GM18498 (cell line): ENCODE results near the gene DNAI2.

Source experiments
- ATAC-seq: cut with Tn5 transposase; IDR thresholded peaks from one replicate; pipeline ENCODE4 v1.9.1; 2021; ENCODE audit warnings: mild to moderate bottlenecking, moderate library complexity; ENCODE audit not compliant: unreplicated experiment

DNAI2 gene

DNA sequence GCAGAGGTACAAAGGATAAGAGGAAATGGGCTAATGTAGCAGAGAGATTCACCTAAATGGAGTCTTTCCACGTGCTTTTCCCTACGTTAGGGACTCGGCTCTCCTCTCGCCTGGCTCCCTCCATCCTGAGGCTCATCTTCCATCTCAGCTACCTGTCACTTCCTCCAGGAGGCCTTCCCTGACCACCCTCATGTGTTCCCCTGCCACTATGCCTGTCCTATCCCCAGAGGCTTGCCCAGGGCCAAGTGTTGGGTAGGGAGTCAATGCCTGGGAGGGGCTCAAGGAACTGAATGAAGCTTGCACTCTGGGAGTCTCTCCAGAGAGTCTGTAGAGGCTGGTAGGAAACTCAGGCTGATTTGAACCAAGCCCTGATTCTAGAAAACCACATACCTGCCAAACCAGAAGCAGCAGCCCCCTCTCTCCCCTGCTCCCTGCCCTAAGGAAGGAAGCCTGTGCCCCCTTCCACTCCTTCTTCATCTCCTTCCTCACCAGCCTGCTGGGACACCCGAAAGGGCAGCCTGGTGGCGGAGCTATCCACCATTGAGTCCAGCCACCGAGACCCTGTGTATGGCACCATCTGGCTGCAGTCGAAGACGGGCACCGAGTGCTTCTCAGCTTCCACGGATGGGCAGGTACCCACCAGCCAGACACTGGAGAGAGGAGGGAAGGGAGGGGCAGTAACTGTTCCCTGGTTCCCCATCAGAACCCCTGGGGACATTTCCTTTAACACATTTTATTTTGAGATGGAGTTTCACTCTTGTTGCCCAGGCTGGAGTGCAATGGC, 25.4 kb downstream of the DNAI2 start:
- no peak for ATAC-seq

DNA sequence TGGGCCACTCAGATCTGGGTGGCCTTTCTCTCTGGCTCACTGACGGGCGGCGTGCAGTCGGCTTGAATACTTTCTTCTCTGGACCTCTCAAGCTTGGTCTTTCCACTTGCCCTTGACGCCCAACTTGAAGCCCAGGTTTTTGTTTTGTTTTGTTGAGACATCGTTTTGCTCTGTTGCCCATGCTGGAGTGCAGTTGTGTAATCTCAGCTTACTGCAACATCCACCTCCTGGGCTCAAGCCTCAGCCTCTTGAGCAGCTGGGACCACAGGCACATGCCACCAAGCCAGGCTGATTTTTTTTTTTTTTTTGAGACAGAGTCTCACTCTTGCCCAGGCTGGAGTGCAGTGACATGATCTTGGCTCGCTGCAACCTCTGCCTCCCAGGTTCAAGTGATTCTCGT, 29.3 kb downstream of the DNAI2 start:
- ATAC-seq, result no peak

DNA sequence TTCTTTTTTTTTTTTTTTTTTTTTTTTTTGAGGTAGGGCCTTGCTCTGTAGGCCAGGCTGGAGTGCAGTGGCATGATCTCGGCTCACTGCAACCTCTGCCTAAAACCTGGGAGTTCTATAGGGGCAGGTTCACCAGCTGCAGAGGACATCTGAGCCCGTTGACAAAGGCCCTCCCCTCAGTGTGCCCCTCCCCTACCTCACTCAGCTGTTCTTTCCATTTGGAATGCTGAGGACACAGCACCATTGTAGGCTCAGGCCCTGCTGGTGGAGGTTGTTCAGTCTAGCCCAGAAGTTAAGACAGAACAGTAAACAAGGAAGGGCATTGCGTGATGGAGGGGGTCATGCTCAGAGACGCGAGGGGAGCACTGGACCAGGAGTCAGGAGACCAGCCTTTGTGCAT, 30.1 kb downstream of the DNAI2 start:
- ATAC-seq, result no peak

DNA sequence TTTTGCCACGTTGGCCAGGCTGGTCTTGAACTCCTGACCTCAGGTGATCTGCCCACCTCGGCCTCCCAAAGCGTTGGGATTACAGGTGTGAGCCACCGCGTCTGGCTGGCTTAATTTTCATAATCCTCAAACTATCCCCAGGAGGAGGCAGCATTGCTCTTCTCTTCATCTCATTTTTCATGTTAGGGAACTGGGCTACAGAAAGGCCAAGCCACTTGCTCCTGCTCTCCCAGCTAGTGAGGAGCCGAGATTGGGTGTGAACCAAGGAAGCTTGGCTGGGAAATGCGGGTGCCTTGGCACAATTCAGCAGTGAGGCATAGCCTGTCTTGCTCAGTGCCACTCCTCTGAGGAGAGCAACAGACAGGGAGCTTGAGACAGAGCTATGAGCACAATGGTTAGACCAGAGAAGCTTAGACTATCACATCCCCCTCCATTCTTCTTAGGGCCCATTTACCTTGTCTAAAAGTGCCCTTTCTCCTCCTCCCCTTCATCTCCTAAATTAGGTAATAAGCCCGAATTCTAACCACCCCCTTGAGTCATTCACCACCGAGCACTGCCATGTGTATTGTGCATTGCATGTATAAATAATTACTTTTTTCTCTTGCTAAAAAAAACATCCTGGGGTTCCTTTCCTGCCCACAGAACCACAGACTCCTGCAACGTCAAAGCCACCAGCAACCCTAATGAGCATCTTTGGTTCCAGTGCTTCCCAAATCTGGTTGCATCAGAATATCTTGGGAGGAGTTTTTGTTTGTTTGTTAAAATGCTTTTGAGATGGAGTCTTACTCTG, 32.0 kb downstream of the DNAI2 start:
- no peak for ATAC-seq

DNA sequence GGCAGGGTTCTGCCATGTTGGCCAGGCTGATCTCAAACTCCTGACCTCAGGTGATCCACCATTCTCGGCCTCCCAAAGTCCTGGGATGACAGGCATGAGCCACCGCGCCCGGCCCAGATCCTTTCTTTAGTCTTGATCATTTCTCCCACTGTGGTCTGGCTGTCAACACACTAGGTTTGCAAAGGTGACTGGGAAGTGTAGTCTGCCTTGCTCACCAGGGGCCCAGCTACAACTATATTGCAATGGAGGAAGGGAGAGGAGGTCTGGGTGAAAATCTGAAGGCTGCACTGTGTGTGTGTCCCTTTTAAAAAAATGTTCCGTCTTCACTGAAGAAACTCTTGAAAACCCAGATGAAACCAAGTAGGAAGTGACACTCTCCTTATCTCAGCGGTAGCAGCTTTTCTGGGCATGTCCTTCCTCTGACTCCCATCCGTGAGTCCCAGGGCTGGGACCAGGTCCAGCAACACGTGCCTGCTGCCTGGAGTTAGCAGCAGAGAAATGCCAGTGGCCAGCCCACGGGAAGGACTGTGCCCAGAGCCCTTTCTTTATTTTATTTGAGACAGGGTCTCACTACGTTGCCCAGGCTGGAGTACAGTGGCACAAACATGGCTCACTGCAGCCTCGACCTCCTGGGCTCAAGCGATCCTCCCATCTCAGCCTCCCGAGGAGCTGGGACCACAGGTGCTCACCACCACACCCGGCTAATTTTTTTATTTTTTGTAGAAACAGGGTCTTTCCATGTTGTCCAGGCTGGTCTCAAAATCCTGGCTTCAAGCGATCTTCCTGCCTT, 34.1 kb downstream of the DNAI2 start:
- no peak for ATAC-seq

DNA sequence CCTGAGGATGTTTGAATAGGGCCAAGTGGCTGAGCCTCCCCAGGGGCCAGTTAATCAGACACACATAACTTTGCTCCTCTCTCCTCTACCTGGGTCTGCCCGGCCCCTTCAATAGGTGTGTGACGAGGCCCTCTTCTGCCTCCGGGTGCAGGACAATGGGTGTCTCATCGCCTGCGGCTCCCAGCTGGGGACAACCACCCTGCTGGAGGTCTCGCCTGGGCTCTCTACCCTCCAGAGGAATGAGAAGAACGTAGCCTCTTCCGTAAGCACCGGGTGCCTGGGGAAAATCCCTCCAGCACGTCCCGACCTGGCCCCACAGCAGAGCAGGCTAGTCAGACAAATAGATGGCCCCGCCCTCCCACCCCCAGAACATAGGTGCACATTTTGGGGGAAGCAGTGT, 35.9 kb downstream of the DNAI2 start:
- no peak for ATAC-seq

DNA sequence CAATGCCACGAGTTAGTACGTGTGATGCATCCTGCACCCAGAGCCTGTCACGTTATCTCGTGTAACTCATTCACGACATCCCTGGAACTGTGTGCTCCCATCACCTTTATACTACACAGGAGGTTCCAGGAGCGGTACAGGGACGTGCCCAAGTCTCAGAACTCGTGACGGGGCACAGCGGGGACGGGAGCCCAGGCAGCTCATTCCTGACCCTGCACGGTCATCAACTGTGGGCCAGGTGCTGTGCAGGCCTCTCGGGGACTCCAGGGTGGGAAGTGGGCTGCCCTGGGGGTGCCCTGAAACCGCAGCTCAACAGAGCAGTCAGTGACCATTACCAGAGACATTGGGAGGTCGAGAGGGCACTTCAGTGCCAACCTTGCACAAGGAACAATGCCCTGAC, 40.8 kb downstream of the DNAI2 start:
- ATAC-seq, result no peak

DNA sequence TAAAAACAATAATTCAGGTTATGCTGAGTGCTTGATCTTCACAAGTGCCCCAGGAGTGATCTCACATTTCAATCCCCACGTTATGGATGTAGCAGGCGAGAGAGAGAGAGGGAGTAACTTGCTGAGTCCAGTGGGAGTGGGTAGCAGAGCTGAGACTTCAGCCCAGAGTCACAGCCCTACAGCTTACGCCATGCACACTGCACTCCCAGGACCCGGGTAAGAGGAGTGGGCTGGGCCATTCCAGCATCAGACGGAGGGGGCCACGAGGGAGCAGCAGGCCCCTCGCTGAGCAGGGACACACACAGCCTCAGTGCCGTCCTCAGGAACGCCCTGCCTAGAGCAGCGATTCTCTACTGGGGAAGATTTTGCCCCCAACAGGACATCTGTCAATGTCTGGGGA, 42.2 kb downstream of the DNAI2 start:
- no peak for ATAC-seq

DNA sequence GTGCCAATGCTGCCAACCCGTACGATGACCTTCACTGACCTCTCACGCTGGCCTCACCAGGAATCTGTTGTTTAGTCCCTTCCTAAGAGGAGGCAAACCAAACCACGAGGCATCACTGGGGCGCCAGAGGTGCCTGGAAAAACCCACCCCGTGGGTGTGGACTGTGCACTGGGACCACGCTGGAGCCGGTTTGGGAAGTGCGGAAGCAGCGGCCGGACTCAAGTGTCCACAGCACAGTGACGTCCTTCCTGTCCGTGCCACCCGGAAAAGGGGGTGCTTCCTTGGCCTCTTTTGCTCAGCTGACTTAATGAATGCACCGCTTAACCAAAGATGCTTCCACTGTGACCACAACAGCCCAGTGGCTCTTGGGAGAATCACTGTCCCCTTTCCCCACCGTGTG, 43.0 kb downstream of the DNAI2 start:
- ATAC-seq, result no peak

DNA sequence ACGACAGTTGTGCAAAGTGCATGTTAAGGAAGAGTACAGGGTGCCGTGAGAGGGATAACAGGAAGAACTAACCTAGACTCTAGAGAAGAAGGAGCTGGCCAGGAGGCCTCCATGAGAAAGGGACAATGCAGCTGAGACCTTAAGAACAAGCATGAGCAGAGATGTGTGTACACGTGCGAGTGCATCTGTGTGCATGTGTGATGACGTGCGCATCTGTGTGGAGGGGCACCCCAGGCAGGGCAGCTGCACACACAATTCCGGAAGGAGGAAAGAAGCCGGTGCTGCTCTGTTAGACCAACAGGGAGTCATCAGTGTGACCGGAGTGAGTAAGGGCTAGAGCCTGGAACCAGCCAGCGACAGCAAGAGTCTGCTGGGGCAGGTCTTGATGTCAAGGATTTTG, 44.4 kb downstream of the DNAI2 start:
- ATAC-seq, result no peak

DNA sequence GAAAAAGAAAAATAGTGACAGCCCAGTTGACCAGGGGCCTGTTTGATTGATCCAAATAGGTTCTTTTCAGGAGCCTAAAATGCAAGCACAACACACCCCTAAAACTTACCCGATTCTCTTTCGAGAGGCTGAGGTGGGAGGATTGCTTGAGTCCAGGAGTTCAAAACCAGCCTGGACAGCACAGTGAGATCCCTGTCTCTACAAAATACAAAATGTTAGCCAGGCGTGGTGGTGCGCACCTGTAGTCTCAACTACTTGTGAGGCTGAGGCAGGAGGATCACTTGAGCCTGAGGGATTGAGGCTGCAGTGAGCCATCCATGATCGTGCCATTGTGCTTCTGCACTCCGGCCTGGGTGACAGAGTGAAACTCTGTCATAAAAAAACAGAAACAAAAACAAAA, 50.5 kb downstream of the DNAI2 start:
- ATAC-seq, result no peak

DNA sequence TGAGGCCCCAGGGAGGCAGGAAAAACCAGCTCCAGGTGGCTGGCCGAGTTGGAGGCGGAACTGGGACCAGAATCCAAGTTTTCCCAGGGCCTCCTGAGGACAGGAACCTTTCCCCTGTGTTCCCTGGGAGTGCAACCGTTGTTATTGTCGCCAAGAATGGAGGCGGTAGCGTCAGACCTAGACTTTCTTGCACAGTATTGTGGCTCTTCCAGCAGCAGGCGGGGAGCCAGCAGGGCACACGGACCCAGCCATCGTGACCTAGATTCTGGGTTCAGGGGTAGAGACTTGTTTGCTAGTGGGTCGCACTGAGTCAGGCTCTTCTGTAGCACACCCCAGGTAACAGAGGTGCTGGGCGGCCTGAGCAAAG, 51.3 kb downstream of the DNAI2 start:
- ATAC-seq, result no peak

DNA sequence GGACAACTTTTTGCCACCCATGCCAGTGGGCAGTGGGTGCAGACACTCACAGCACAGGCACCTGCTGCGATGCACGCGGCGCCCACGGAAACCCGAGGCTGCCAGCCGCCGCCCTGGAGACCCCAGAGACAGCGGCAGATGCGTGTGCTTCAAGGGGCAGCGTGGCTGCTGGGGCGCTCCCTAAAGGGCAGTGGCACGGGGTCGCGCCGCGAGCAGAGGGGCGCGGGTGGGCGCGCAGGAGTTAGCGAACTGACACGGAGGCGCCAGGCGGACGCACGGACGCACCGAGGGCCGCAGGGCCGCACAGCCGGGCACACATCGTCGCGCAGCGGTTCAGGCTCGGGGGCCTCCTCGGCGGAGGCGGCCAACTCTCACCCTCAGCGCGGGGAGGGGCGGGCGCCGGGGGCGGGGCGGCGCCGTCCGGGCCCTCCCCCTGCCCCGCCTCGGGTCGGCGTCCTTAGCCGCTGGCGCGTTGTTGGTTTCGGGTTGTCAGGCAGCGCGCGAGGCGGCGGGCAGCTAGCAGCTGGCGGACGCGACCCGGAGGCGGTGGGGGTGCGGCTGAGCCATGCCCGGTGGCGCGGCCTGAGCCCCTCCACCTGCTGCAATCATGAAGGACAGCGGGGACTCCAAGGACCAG, 51.8 kb downstream of the DNAI2 start, which contains the start of gene KIF19:
Gene KIF19, plus strand, starts transcription at position 484 of the 637 bp plus-strand sequence. Its CDS starts 124 bp downstream, at position 608.
- peak; percentile 74 for ATAC-seq

DNA sequence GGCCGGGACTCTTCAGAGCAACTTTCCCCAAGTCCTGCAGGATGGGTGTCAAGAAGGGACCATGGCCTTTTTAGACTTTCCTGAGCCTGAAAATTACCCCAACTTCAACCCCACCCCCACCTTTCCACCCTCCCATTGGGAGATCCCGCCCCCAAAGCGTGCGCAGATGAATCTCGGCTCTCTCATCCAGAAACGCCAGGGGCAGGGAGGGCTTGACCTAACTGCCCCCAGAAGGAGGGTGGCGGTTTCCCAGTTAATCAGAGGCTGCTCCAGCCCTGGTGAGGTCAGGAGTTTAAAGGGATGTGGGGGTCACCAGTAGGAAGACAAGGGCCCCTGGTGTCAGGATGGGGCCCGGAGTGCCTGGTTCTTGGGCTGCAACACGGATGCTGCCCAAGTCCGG, 52.5 kb downstream of the DNAI2 start:
- ATAC-seq, result no peak

DNA sequence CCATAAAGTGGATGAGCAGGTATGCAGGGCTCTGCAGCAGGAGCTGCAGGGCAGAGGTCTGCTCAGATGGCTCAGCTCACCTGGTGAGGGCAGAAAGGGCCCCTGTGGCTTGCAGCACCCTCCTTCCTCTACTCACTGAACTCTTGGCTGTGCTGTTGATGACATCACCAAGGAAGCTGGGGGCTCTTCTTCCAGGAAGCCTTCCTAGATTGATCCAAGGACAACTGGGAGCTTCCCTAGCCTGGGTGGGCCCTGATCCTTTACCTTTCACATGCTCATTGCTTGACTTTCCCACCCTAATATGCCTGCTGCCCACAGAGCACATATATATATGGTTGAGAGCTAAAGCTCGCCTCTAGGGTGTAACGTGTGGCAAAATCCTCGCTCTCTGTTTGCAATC, 54.5 kb downstream of the DNAI2 start:
- ATAC-seq, result no peak

DNA sequence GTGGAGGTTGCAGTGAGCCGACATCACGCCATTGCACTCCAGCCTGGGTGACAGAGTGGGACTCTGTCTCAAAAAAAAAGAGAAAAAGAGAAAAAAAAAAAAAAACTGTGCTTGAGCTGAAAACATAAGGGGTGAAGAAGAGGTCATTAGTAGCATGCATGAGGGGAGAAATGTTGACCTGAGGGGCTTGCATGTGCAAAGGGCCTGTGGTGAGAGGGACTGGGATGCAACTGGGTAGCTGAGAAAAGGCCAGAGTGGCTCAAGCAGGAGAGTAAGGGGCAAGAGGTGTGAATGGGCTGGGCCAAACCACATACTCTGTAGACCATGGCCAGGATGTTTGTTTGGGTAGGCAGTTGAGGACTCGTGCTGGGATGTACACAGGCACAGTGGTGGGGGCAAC, 55.3 kb downstream of the DNAI2 start:
- no peak for ATAC-seq

DNA sequence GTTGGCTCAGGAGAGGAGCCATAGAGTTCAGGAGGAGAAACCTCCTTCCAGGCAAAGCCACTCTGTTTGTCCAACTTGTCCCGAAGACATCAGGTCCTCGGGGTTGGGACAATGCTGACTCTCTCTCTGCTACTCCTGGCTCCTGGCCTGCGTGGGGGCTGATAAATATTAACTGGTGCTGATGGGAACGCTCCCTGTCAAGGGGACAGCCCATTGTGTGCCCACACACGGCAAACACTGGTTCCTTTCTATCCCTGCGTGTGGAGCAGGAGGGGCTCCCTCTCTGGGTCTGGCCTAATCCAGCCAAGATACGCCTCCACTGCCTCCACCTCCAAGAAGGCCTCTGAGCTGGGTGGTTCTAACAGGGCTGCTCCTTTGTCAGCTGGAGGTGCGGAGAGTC, 56.4 kb downstream of the DNAI2 start:
- no peak for ATAC-seq

DNA sequence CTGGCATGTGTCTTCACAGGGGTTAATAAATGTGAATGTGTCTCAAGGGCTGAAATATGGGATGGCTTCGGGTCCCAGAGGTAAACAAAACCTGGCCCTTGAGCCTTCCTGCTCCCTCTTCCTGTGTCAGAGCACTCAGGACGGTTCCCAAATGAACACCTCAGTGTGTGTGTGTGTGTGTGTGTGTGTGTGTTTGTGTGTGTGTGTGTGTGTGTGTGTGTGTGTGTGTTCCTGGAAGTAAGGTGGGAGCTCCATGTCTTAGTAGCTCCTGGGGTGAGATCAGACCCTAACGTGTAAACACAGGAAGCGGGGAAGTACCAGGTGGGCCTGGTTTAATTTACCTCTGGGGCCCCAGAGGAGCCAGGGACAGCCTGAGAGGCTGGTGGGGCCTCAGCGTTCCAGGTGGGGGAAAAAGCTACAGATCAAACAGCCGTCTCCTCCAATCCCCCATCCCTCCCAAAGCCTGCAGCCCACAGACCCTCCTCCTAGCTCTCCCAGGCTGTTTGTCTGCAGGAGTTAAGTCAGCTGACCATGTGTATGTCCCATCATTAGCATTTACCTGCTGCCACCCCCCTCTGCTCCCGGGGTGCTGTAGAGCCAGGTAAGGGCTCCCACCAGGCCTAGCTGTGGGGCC, 58.1 kb downstream of the DNAI2 start:
- no peak for ATAC-seq

DNA sequence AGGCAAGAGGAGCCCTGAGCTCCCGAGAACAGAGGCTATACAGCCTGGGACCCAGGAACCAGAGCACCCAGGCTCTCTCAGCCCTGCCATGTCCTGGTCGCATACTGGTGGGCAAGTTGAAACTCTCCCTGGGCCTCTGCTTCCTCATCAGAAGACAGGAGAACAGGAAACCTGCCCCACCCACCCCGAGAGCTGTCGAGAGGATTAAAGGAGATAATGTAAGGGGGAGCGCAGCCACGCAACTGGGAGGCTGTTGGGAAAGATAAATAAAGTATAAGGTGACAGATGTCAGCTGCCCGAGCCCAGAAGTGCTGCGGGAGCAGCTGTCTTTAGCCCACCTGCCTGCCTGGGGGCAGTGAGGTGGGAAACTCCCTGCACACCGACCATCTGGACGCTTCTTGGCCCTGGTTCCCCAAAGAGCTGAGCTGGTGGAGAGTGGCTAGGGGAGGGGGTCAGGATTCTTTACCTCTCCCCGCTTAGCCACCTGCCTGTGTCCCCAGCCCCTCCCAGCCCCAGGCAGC, 58.8 kb downstream of the DNAI2 start:
- ATAC-seq, result no peak

DNA sequence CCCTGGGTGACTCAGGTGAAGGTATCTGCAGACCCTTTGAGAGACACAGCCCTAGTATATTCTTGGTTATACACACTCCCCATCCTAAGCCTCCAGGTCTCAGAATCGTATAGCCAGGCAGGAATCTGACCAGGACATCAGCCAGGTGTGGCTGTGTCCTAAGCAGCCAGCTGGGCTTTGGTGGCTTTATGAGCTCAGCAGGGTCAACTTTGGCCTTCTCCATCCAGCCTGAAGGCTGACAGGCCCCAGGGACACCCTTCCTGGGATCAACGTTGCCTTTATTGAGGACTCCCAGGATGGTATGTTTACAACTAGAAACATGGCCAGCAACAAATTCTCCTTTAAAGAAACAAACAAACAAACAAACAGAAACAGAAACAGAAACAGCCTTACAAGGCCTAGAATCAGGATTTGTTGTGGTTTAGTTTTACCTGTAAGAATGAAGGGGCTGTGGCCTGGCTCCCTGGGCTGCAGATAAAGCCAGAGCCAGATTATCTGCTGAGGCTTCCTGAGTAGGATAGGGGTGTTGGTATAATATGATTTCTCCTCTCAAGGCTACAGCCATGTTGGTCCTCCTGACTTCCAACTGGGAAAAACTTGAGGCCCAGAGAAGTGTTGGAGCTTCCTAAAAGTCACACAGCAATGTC, 60.5 kb downstream of the DNAI2 start:
- no peak for ATAC-seq
